Uterus (tissue), 4 donors: ENCODE data around the gene LTBP2. TPM values are rescaled to one million over a fixed set of nuclear protein-coding genes. Genes with fewer than 3 reads are reported as not detected.

Experiments used
- DNase-seq, 2 donors: peaks; one replicate each; pipeline ENCODE4 v3.0.0-alpha.2; 2019 to 2020
- H3K27ac ChIP-seq, 2 donors: fragments of 200-600 bp; sonication (generic); 1 replicate in 1 of 2; 2 replicates in 1 of 2; pipeline ENCODE4 v1.5.1; 2016 to 2018
- H3K27me3 ChIP-seq, 2 donors: fragments of 200-600 bp; sonication (generic); one replicate each; pipeline ENCODE4 v1.5.1; 2018 to 2019; ENCODE audit warnings: control low read depth in 1 of 2
- H3K36me3 ChIP-seq, 2 donors: fragments of 200-600 bp; sonication (generic); one replicate each; pipeline ENCODE4 v1.5.1; 2019; ENCODE audit warnings: control low read depth in 1 of 2
- H3K4me1 ChIP-seq, 2 donors: fragments of 200-600 bp; sonication (generic); one replicate each; pipeline ENCODE4 v1.5.1; 2018 to 2019; ENCODE audit warnings: control low read depth in 1 of 2
- H3K4me3 ChIP-seq, 2 donors: fragments of 200-600 bp; sonication (generic); 1 replicate in 1 of 2; 2 replicates in 1 of 2; pipeline ENCODE4 v1.5.1; 2018 to 2019; ENCODE audit warnings: mild to moderate bottlenecking in 1 of 2
- H3K9me3 ChIP-seq, 2 donors: fragments of 200-600 bp; sonication (generic); one replicate each; pipeline ENCODE4 v1.5.1; 2019; ENCODE audit warnings: control low read depth in 1 of 2
- CTCF ChIP-seq, 4 experiments: fragments of 200-600 bp in 2 of 4; fragments of 450-650 bp in 2 of 4; sonication (generic) in 2 of 4; IDR thresholded peaks; one replicate each; pipeline ENCODE4 v1.5.1; 2016 to 2019; ENCODE audit warnings: antibody characterized with exemption in 4 of 4, mild to moderate bottlenecking in 2 of 4, moderate library complexity in 1 of 4
- POLR2A ChIP-seq, 2 donors: fragments of 450-650 bp; IDR thresholded peaks; one replicate each; pipeline ENCODE4 v1.6.1; 2016; ENCODE audit warnings: antibody characterized with exemption in 2 of 2, mild to moderate bottlenecking in 1 of 2, moderate library complexity in 1 of 2
- intact Hi-C: fragments of 100-400 bp; cut with DNase I; formaldehyde crosslinking; loops from one replicate; pipeline ENCODE4 v1.15.1; 2023; ENCODE audit warnings: low total_unique reads
- total RNA-seq, 4 donors: library from RNA; depleted of rRNA in 3 of 4; stranded (reverse); fragments of >200 nt in 3 of 4; gene quantifications; one replicate each; pipeline versions ENCODE4 v1.1.0 to v1.2.4, GENCODE V29; 2014 to 2023
- donor health status: DM: yes; HTN: yes; CAD: no.

LTBP2 gene
- total RNA-seq, 4 donors from 2014 or later, result 18.8 to 70.6 (median 35.1) TPM

GRCh38 chr14:74464785-74465184 lies 147.3 kb downstream of the LTBP2 start:
- Histone ChIP-seq H3K27me3 (no peaks in the 10 kb centered on the region), H3K4me1 (no peaks in the 10 kb centered on the region), H3K36me3 (no peaks in the 10 kb centered on the region), H3K27ac (no peak overlapping the region), H3K9me3 (no peaks in the 10 kb centered on the region), H3K4me3 (no peak overlapping the region)
- TF ChIP-seq POLR2A (IDR thresholded peaks at IDR 0.05) (no peak), CTCF (IDR thresholded peaks at IDR 0.05) (no peak)
- no peak for DNase-seq
- intact Hi-C loops, result no loop called here

GRCh38 chr14:74463697-74464096 lies 148.3 kb downstream of the LTBP2 start:
- TF ChIP-seq CTCF (IDR thresholded peaks at IDR 0.05), result no peak
- DNase-seq, result no peak
- Histone ChIP-seq H3K4me3 (no peak overlapping the region), H3K4me1 (no peaks in the 10 kb centered on the region), H3K9me3 (no peaks in the 10 kb centered on the region), H3K27me3 (no peaks in the 10 kb centered on the region), H3K27ac (no peak overlapping the region), H3K36me3 (no peaks in the 10 kb centered on the region)
- intact Hi-C loops, result no loop called here

- no peak overlapping the region for H3K4me3 ChIP-seq
- no peaks in the 10 kb centered on the region for H3K9me3 ChIP-seq
- no peaks in the 10 kb centered on the region for H3K27me3 ChIP-seq
- TF ChIP-seq POLR2A (IDR thresholded peaks at IDR 0.05), result no peak
- TF ChIP-seq CTCF (IDR thresholded peaks at IDR 0.05), result no peak
- DNase-seq, result no peak
- no peak overlapping the region for H3K27ac ChIP-seq
- no peaks in the 10 kb centered on the region for H3K36me3 ChIP-seq
- H3K4me1 ChIP-seq, result no peaks in the 10 kb centered on the region
- intact Hi-C loops, result no loop called here
Observed at GRCh38 chr14:74462993-74463392, 149.0 kb downstream of the LTBP2 start.

GRCh38 chr14:74459976-74460375 lies 152.1 kb downstream of the LTBP2 start:
- H3K36me3 ChIP-seq, result no peaks in the 10 kb centered on the region
- no peaks in the 10 kb centered on the region for H3K9me3 ChIP-seq
- DNase-seq, result no peak
- no peaks in the 10 kb centered on the region for H3K27me3 ChIP-seq
- TF ChIP-seq CTCF (IDR thresholded peaks at IDR 0.05) (no peak), POLR2A (IDR thresholded peaks at IDR 0.05) (no peak)
- H3K27ac ChIP-seq, result no peak overlapping the region
- intact Hi-C loops, result no loop called here
- H3K4me3 ChIP-seq, result no peak overlapping the region
- no peaks in the 10 kb centered on the region for H3K4me1 ChIP-seq

- no peaks in the 10 kb centered on the region for H3K9me3 ChIP-seq
Observed at GRCh38 chr14:74459289-74459946, 152.6 kb downstream of the LTBP2 start.

More at GRCh38 chr14:74459289-74459946, 152.6 kb downstream of the LTBP2 start:
- Histone ChIP-seq H3K36me3 (no peaks in the 10 kb centered on the region), H3K27ac (no peak overlapping the region), H3K27me3 (no peaks in the 10 kb centered on the region), H3K4me3 (no peak overlapping the region), H3K4me1 (no peaks in the 10 kb centered on the region)
- no peak for DNase-seq
- TF ChIP-seq CTCF (IDR thresholded peaks at IDR 0.05) (peak in 2 of 4 experiments; percentile 15 to 20), POLR2A (IDR thresholded peaks at IDR 0.05) (no peak)
- intact Hi-C loops, result no loop called here
